Hepatocyte (in vitro differentiated cells): ENCODE data around the gene TAPBP. TPM values are rescaled to one million over a fixed set of nuclear protein-coding genes. Genes with fewer than 3 reads are reported as not detected.
A peak's percentile ranks its signal among the peaks of the same experiment; 100 is the strongest.

Experiments
- DNase-seq: peaks from one replicate; pipeline ENCODE4 v3.0.0-alpha.2; 2016; ENCODE audit warnings: low spot score
- H2AFZ ChIP-seq: fragments of 200-600 bp; sonication (generic); 2 replicates; pipeline ENCODE4 v1.6.0; 2016; ENCODE audit warnings: antibody characterized with exemption, mild to moderate bottlenecking
- H3K27ac ChIP-seq: fragments of 200-600 bp; sonication (generic); 2 replicates; pipeline ENCODE4 v1.5.1; 2016; ENCODE audit warnings: mild to moderate bottlenecking
- H3K27me3 ChIP-seq: fragments of 200-600 bp; sonication (generic); 2 replicates; pipeline ENCODE4 v1.6.1; 2016
- H3K36me3 ChIP-seq: fragments of 200-600 bp; sonication (generic); replicated peaks from 2 replicates; pipeline ENCODE4 v1.5.1; 2016; ENCODE audit warnings: low read depth; ENCODE audit not compliant: insufficient read depth
- H3K4me1 ChIP-seq: fragments of 200-600 bp; sonication (generic); 2 replicates; pipeline ENCODE4 v1.5.1; 2016; ENCODE audit warnings: mild to moderate bottlenecking, moderate library complexity; ENCODE audit not compliant: insufficient read depth
- H3K4me2 ChIP-seq: fragments of 200-600 bp; sonication (generic); 2 replicates; pipeline ENCODE4 v1.6.0; 2016
- H3K4me3 ChIP-seq: fragments of 200-600 bp; sonication (generic); 2 replicates; pipeline ENCODE4 v1.5.1; 2016; ENCODE audit warnings: mild to moderate bottlenecking
- H3K79me2 ChIP-seq: fragments of 200-600 bp; sonication (generic); 2 replicates; pipeline ENCODE4 v1.6.0; 2017; ENCODE audit warnings: mild to moderate bottlenecking
- H3K9me2 ChIP-seq: fragments of 200-600 bp; sonication (generic); replicated peaks from 2 replicates; pipeline ENCODE4 v1.6.0; 2017; ENCODE audit warnings: mild to moderate bottlenecking; ENCODE audit not compliant: insufficient read depth
- H3K9me3 ChIP-seq: fragments of 200-600 bp; sonication (generic); 2 replicates; pipeline ENCODE4 v1.5.1; 2016; ENCODE audit warnings: low read depth, mild to moderate bottlenecking
- H4K20me1 ChIP-seq: fragments of 200-600 bp; sonication (generic); 2 replicates; pipeline ENCODE4 v1.6.0; 2016; ENCODE audit warnings: mild to moderate bottlenecking; ENCODE audit not compliant: insufficient read depth, poor library complexity, severe bottlenecking
- EZH2 ChIP-seq: fragments of 200-600 bp; sonication (generic); IDR thresholded peaks from 2 replicates; pipeline ENCODE4 v1.6.1; 2016; ENCODE audit warnings: antibody characterized with exemption, mild to moderate bottlenecking, borderline replicate concordance
- EZH2phosphoT487 ChIP-seq: fragments of 200-600 bp; sonication (generic); IDR thresholded peaks from one replicate; pipeline ENCODE4 v1.6.1; 2018; ENCODE audit warnings: antibody characterized with exemption, mild to moderate bottlenecking, low read depth, moderate library complexity; ENCODE audit not compliant: unreplicated experiment, severe bottlenecking
- WGBS: methylation state at CpG from one replicate; pipeline ENCODE4 v1.1.6; 2016; ENCODE audit warnings: low lambda C conversion rate; ENCODE audit errors: missing lambda C conversion rate; 5-methylcytosine and 5-hydroxymethylcytosine counted together
- polyA plus RNA-seq: library from polyadenylated mRNA; unstranded; fragments of >200 nt; fragmentation: Nextera tagmentation; extraction: Ambion mirVana; gene quantifications from 2 replicates; pipeline ENCODE4 v1.2.1, GENCODE V29; 2016
- total RNA-seq: library from RNA; depleted of rRNA; stranded (reverse); fragments of >200 nt; gene quantifications from 2 replicates; pipeline ENCODE4 v1.2.3, GENCODE V29; 2014
- TF ChIP-seq, protein P1 (sequence below): fragments of 200-600 bp; sonication (generic); IDR thresholded peaks from 2 replicates; pipeline ENCODE4 v1.5.1; 2016; ENCODE audit warnings: antibody characterized with exemption, mild to moderate bottlenecking; ENCODE audit not compliant: poor library complexity

The TAPBP gene
- total and polyA plus RNA-seq, 2 experiments from 2014 or later = 59.3 to 108 TPM

DNA sequence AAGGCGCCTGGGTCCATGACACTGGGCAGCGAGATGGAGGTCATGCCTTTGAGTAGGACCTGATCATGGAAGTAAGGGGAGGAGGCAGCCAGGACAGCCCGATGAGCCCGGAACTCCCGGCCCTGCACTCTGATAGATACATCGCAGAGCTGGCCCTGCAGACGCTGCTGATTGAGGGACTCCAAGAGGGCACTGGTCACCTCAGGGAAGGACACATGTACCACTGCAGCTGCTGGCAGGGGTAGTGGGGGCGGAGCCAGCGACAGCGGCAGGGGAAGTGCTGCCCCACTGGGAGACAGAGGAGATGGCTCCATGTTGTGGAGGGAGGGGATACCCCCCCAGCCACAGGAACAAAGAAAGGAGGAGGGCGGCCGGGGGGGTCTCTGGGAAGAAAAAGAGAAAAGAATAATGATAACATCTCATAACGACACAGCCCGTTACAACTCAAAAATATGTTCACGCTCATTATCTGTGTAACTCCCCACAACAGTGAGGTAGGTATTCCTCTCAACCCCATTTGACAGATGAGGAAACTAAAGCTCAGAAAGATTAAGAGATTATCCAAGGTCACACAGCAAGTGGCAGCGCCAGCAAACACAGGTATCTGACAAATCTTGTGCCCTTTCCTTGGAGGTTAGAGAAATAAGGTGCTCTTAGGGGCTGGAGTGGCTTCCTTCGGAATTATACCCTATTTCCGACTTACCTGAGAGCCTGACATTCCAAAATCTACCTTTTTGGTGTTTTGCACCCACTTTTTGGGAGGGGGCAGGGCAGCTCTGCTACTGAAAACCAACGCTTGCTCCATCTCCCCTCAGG, 2.9 kb upstream of the TAPBP start:
- DNase-seq = no peak
- Histone ChIP-seq H3K36me3 (no peaks in the 10 kb centered on the region), H3K4me2 (peak overlapping the region; percentile 78), H3K79me2 (peaks cover 31% of the 10 kb centered on the region), H3K9me3 (no peaks in the 10 kb centered on the region), H3K4me3 (peak overlapping the region; percentile 24), H3K27ac (peak overlapping the region; percentile 35), H3K27me3 (no peaks in the 10 kb centered on the region), H3K4me1 (peaks cover 14% of the 10 kb centered on the region), H3K9me2 (no peaks in the 10 kb centered on the region), H2AFZ (no peak overlapping the region), H4K20me1 (no peaks in the 10 kb centered on the region)
- TF ChIP-seq EZH2phosphoT487 = no peak
- TF ChIP-seq EZH2 = no peak
- TF ChIP-seq, protein P1, sequence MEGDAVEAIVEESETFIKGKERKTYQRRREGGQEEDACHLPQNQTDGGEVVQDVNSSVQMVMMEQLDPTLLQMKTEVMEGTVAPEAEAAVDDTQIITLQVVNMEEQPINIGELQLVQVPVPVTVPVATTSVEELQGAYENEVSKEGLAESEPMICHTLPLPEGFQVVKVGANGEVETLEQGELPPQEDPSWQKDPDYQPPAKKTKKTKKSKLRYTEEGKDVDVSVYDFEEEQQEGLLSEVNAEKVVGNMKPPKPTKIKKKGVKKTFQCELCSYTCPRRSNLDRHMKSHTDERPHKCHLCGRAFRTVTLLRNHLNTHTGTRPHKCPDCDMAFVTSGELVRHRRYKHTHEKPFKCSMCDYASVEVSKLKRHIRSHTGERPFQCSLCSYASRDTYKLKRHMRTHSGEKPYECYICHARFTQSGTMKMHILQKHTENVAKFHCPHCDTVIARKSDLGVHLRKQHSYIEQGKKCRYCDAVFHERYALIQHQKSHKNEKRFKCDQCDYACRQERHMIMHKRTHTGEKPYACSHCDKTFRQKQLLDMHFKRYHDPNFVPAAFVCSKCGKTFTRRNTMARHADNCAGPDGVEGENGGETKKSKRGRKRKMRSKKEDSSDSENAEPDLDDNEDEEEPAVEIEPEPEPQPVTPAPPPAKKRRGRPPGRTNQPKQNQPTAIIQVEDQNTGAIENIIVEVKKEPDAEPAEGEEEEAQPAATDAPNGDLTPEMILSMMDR = no peak
- WGBS = 87% methylated on average over 18 of the region's 19 CpGs

DNA sequence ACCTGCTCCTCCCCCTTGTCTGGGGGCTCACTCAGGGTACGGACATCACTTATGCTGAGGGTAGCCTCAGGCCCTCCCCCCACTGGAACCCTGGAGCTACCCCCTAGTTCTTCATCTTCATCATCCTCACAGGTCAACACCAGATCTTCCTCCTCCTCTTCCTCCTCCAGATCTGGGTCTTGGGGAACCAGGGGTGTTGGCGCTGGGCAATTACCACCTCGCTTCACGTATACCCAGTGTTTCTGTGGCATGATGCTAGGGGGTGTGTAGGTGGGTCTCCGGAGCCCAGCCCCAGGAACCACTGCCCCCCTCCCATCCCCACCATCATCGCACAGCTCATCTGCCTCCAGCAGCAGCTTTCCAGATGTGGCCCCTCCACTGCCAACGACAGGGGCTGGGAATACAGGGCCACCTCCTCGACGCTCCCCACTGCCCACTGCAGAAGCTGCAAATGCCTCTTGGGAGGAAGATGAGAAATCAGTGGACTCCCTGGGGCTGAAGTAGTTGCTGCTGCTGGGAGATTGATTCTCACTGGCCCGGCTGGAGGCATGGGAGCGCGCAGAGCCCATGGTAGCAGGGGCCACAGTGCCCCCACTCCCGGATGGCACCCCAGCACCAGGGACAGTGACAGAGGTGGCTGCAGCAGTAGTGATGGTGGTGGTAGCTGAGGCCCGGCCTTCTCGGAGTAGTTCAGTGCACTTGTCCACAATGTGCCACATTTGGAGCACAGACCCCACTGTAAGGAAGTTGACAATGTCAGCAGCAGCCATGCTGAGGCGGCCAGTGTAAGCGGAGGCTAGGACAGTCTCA, 2.1 kb upstream of the TAPBP start:
- Histone ChIP-seq H3K4me1 (peaks cover 15% of the 10 kb centered on the region), H2AFZ (no peak overlapping the region), H3K27ac (no peak overlapping the region), H3K27me3 (no peaks in the 10 kb centered on the region), H3K36me3 (no peaks in the 10 kb centered on the region), H3K4me2 (no peak overlapping the region), H4K20me1 (no peaks in the 10 kb centered on the region), H3K79me2 (peaks cover 31% of the 10 kb centered on the region), H3K9me3 (no peaks in the 10 kb centered on the region), H3K4me3 (no peak overlapping the region), H3K9me2 (no peaks in the 10 kb centered on the region)
- TF ChIP-seq, protein P1 = no peak
- no peak for TF ChIP-seq EZH2phosphoT487
- TF ChIP-seq EZH2 = no peak
- DNase-seq = no peak
- WGBS = 97% methylated on average over 17 of the region's 17 CpGs

DNA sequence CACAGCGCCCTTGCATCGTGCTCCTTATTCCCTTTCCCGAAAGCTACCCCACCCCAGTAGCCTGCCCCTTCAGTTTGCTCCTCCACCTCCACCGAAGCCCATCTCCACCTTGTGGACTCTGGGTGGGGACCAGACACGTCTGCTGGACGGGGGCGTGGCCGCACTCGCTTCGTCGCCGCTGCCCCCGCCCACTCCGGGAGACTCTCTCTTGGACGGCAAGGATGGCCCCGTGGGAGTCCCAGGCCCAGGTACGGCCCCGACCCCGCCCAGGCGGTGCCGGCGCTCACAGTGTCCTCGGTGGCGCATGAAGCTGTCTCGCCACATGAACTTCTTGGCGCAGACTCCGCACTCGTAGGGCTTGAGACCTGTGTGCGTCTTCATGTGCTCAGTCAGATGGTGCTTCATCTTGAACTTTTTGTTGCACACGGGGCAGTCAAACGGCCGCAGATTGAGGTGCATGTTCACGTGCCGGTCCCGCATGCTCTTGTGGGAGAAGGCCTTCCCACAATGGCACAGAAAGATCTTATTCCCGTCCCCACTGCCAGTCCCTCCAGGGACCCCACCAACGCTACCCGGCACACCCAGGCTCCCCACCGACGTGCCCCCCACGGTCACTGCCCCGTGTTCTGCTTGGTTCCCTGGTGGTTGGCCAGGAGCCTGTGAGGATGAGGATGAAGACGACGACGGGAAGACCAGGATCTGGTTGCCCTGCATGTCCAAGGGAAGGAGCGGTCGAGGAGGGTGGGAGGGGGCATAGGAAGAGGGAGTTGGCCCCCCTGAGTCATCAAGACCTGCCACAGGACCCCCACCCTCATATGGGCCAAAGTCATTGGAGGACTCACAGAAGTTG, 1.3 kb upstream of the TAPBP start:
- TF ChIP-seq EZH2phosphoT487 (no peak), EZH2 (no peak)
- TF ChIP-seq, protein P1 = no peak
- peak overlapping the region; percentile 96 for H3K27ac ChIP-seq
- no peaks in the 10 kb centered on the region for H4K20me1 ChIP-seq
- DNase-seq = peak; percentile 79
- H3K36me3 ChIP-seq = no peaks in the 10 kb centered on the region
- H3K27me3 ChIP-seq = no peaks in the 10 kb centered on the region
- no peak overlapping the region for H2AFZ ChIP-seq
- no peaks in the 10 kb centered on the region for H3K9me3 ChIP-seq
- H3K79me2 ChIP-seq = peaks cover 31% of the 10 kb centered on the region
- no peaks in the 10 kb centered on the region for H3K9me2 ChIP-seq
- H3K4me1 ChIP-seq = peaks cover 15% of the 10 kb centered on the region
- peak overlapping the region; percentile 84 for H3K4me2 ChIP-seq
- no peak overlapping the region for H3K4me3 ChIP-seq
- WGBS = 51% methylated on average over 42 of the region's 47 CpGs
